HepG2 (cell line): Measurements from ENCODE around the gene RANBP3.

ENCODE experiments used
- POLR2AphosphoS5 ChIP-seq: IDR thresholded peaks from 2 replicates; pipeline ENCODE4 v1.6.1; 2012; ENCODE audit warnings: low read depth, low read length
- REST ChIP-seq, 2 experiments: IDR thresholded peaks; 2 replicates each; pipeline ENCODE4 v1.6.1; 2011 to 2012; ENCODE audit warnings: low read length in 2 of 2, borderline replicate concordance in 1 of 2, low read depth in 1 of 2, mild to moderate bottlenecking in 1 of 2, moderate library complexity in 1 of 2
- SIN3A ChIP-seq: IDR thresholded peaks from 2 replicates; pipeline ENCODE4 v1.6.1; 2011; ENCODE audit warnings: low read depth, mild to moderate bottlenecking, control low read depth, low read length, borderline replicate concordance
- STAG1 ChIP-seq: sonication (generic); formaldehyde crosslinking; IDR thresholded peaks from 2 replicates; pipeline ENCODE4 v1.4.0; 2020; ENCODE audit warnings: missing genetic modification reagents
- TARDBP ChIP-seq: sonication (generic); formaldehyde crosslinking; IDR thresholded peaks from 2 replicates; pipeline ENCODE4 v1.8.0; 2022; ENCODE audit warnings: mild to moderate bottlenecking, missing genetic modification reagents
- TBL1XR1 ChIP-seq: fragments of 150-350 bp; IDR thresholded peaks from 2 replicates; pipeline ENCODE4 v1.6.1; 2014; ENCODE audit warnings: borderline replicate concordance, low read length; ENCODE audit not compliant: partially characterized antibody
- TCF12 ChIP-seq, 2 experiments: fragments of 450-650 bp in 1 of 2; sonication (generic) in 1 of 2; formaldehyde crosslinking in 1 of 2; IDR thresholded peaks; 2 replicates each; pipeline versions ENCODE4 v1.6.1 to v1.8.0; 2017 to 2022; ENCODE audit warnings: antibody characterized with exemption in 1 of 2, mild to moderate bottlenecking in 1 of 2, missing genetic modification reagents in 1 of 2, moderate library complexity in 1 of 2
- TRIM24 ChIP-seq: sonication (generic); formaldehyde crosslinking; IDR thresholded peaks from 2 replicates; pipeline ENCODE4 v1.8.0; 2022; ENCODE audit warnings: mild to moderate bottlenecking, missing genetic modification reagents
- ZNF230 ChIP-seq: sonication (generic); formaldehyde crosslinking; IDR thresholded peaks from 2 replicates; pipeline ENCODE4 v1.4.0; 2020; ENCODE audit warnings: mild to moderate bottlenecking, missing genetic modification reagents

DNA sequence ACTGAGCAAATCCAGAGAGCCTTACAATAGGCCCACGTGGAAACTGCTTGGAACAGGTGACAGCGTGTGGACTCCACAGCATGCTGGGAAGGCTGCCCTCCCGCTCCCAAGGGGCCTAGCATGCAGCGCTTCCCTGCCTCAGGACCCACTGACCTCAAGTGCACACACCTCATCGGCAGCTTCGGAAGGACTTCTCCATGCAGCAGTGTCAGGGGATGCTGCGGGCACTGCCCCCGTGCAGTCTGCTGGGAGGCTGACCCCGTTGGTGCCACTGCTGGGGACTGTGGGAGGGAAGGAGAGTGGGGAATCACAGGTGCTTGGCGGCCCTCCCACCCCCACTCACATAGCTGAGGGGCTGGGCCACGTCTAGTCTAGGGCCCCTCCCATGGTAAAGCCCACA, 46.7 kb downstream of the RANBP3 start:
- TF ChIP-seq POLR2AphosphoS5, result no peak
- TF ChIP-seq REST (IDR thresholded peaks at IDR 0.05; ENCODE audit: borderline replicate concordance in 1 of 2, low read depth in 1 of 2, low read length in 2 of 2), result no peak
- TF ChIP-seq SIN3A, result no peak
- TF ChIP-seq TBL1XR1, result no peak
- TF ChIP-seq TCF12 (IDR thresholded peaks at IDR 0.05), result no peak
- TF ChIP-seq TCF12 (CRISPR knock-in tag; IDR thresholded peaks at IDR 0.05), result no peak
- TF ChIP-seq TRIM24 (CRISPR knock-in tag), result no peak
- no peak for TF ChIP-seq ZNF230 (CRISPR knock-in tag)
- no peak for TF ChIP-seq STAG1 (CRISPR knock-in tag)
- TF ChIP-seq TARDBP (CRISPR knock-in tag), result no peak
